IPS-NIHi7 (cell line): ENCODE data around the gene IGF2.

Experiments used
- DNase-seq: peaks from one replicate; pipeline ENCODE4 v3.0.0; 2012; ENCODE audit warnings: mixed read lengths; ENCODE audit errors: extremely low spot score

The IGF2 gene

GRCh38 chr11:2092464-2092910 lies 46.7 kb downstream of the IGF2 start:
- DNase-seq: no peak

DNA sequence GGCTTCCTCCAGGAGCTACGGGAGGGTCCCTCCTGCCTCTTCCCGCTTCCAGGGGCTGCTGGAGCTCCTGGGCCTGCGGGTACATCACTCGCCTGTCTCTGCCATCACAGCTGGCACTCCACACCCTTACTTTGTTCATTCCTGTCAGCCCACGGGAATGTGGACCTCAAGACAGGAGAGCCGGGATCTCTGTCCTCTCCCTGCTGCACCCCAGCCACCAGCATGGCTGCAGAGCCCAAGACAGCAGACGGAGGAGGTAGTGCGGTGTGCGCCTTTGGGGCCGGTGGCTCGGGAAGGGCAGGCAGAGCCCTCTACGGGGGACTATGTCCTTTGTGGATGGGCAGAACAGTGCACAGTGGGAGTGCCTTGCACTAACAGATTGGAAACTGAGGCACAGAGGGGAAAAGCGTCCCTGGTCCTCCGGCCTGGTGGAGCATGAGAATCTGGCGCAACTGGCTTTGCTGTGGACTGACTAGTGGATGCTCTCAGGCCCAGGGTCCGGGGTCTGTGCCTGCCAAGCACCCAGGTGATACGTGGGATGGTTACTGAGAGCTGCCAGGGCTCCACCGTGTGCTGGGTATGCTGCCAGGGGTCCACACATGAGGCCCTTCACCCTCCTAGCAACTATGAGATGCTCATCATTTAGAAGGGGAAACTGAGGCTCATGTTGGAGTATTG lies 47.3 kb downstream of the IGF2 start:
- DNase-seq: no peak

DNA sequence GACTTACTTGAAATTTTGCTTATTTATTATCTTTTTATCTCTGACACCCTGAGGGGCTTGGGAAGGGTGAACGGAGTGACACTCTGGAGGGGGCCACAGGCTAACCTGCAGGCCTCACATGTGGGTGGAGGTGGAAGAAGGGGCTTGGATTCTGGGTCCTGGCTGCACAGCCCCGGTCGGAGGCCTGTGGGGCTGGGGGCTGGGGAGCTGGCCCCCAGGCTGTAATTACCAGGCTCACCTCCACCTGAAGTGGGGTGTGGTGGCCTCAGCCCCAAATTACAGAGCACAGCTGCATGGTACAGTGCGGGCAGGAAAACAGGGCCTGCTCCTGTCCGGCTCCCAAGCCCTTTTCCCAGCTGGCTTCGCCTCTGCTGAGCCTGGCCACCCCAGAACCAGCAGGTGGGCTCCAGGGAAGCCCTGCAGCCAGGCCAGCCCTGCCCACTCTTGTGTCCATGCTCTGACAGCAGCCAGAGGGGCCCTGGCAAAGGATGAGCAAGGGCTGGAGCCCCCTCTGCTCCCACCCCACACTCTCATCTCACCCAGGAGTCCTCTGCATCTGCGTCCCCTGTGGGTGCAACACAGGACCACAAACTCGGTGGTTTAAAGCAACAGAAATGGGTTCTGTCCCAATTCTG lies 48.0 kb downstream of the IGF2 start:
- DNase-seq: no peak

GRCh38 chr11:2090172-2091111 lies 48.7 kb downstream of the IGF2 start:
- no peak for DNase-seq

DNA sequence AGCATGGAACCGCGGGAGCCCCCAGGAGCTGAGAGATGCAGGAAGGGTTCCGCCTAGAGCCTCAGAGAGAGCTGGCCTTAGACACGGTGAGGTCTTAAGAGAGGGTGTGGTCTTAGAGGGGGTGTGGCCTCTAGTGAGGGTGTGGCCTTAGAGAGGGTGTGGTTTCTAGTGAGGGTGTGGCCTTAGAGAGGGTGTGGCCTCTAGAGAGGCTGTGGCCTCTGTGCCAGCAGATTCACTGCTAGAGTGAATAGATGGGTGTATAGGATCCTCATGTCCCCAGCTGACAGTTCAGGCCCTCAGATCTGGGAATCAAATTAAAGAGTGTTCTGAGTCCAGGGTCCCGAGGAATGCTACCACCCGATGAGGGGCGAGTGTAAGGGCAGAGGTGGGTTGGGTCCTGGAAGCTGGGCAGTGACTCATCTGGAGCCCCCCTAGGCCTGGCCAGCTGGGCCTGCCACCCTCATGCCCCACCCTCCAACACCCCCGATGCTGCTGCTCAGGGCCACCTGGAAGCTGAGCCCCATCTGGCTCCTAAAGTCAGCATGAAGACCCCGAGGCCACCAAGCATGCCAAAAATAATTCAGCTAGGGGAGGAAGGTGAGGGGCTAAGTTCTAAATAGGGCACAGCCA lies 49.5 kb downstream of the IGF2 start:
- DNase-seq: peak; percentile 86

- peak; percentile 58 for DNase-seq
Measured at GRCh38 chr11:2088746-2089535, 50.2 kb downstream of the IGF2 start.

DNA sequence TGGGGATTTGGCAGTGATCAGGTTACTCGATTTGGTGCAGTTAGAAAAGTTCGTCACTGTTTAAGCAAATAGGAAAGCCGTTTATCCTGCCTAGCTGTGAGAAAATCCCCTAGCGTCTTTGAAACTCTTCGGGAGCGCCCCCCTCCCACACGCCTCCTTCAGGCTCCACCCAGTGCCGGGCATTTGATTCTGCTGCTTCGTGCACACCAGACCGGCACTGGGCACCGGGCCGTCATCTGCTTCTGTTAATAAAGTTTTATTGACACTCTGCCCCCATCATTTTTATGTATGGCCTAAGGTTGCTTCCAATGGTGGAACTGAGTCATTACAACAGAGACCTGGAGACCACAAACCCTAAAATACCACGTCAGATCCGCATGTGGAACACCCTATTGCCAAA lies 50.9 kb downstream of the IGF2 start:
- no peak for DNase-seq

- DNase-seq: peak; percentile 2
Measured at GRCh38 chr11:2086239-2087040, 52.7 kb downstream of the IGF2 start.

DNA sequence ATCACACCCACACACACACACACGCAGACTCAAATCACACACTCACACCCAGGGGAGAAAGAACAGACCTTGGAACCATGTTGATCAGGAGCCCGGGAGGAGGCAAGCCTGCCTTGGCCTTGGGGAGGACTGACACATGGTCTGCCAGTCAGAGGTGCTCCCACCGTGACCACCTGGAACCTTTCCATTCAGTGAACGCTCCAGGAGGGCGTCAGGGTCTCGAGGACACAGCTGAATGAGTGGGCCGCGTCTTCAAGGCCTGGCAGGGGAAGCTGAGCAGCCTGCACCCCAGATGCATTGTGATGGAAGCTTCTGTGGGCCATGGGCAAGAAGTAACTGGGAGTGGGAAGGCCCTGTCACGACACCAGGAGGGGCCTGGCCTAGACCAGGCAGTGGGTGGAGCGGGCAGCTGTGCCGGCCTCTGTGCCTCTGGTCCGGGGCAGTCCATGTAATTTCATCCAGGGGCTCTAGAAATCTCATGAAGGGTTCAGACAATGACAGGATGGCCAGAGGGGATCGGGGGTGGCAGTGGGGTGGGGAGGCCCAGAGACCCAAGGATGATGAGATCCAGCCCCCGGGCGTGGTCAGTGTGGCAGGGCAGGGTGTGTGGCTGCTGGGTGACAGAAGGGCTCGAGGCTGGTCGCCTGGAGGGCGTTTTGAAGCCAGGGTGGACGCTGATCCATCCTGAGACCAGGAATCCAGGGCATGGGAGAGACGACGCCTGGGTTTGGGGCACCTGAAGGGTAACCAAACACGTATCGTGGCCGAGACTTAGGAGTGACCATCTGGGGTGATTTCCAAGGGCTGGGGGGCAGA lies 53.7 kb downstream of the IGF2 start:
- DNase-seq: peak; percentile 4

DNA sequence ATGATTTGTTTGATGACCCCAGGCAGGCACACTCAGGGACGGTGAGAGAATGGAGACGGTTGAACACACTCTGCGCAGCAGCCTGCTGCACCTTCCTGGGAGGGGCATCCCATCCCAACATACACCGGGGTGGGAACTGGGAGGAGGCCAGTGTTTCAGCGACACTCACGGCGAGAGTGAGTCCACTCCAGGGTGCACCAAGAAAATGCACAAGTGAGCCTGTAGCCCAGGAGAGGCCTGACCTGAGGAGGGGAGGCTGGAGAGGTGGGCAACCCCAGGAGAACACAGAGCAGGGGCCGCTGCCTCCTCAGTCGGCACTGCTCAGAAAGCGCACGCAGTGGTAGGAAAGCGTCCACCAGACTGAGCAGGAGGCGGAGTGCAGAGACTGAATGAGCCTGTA lies 54.5 kb downstream of the IGF2 start:
- DNase-seq: peak; percentile 4
